Panc1 (cell line): ENCODE results near the gene VWA2. TPM values are rescaled to one million over a fixed set of nuclear protein-coding genes. Genes with fewer than 3 reads are reported as not detected.

Experiments
- ATAC-seq: fragments of 200-7000 bp; cut with Tn5 transposase; 2 replicates; pipeline ENCODE4 v1.9.1; 2020; ENCODE audit warnings: mild to moderate bottlenecking, moderate library complexity
- BruUV-seq: library from RNA; stranded (reverse); fragments of 400-500 nt; replicated peaks from 2 replicates; lab custom pipeline; 2021; lab: Mats Ljungman, UMichigan
- CTCF ChIA-PET: fragments of 300-600 bp; sonication (Branson Sonifier 250); formaldehyde crosslinking; loops from one replicate; lab custom pipeline; 2022; ENCODE audit warnings: antibody characterized with exemption; lab: Charles Lee
- POLR2A ChIA-PET: fragments of 300-600 bp; sonication (Branson Sonifier 250); formaldehyde crosslinking; loops from one replicate; lab custom pipeline; 2022; ENCODE audit warnings: antibody characterized with exemption; lab: Charles Lee
- DNase-seq: peaks from one replicate; pipeline ENCODE4 v3.0.0-alpha.2; 2010; ENCODE audit warnings: low read depth, low spot score
- H3K27ac ChIP-seq: 2 replicates; pipeline ENCODE4 v1.5.1; 2011; ENCODE audit warnings: mild to moderate bottlenecking, low read length, inconsistent platforms
- H3K27me3 ChIP-seq: fragments of 200-500 bp; sonication (Bioruptor generic); 2 replicates; pipeline ENCODE4 v1.6.0; 2014; ENCODE audit warnings: low read length, inconsistent platforms; ENCODE audit not compliant: control insufficient read depth, insufficient read depth
- H3K36me3 ChIP-seq: fragments of 200-500 bp; sonication (Bioruptor generic); 2 replicates; pipeline ENCODE4 v1.5.1; 2014; ENCODE audit warnings: inconsistent platforms, mild to moderate bottlenecking, low read length, moderate library complexity; ENCODE audit not compliant: control insufficient read depth, insufficient read depth
- H3K4me1 ChIP-seq: 2 replicates; pipeline ENCODE4 v1.5.1; 2011; ENCODE audit warnings: inconsistent platforms, mild to moderate bottlenecking, low read length, moderate library complexity; ENCODE audit not compliant: control insufficient read depth, insufficient read depth
- H3K4me3 ChIP-seq, 2 experiments: 2 replicates each; pipeline ENCODE4 v1.5.1; 2011 to 2012; ENCODE audit warnings: low read depth in 2 of 2, low read length in 2 of 2, mild to moderate bottlenecking in 2 of 2, inconsistent platforms in 1 of 2, moderate library complexity in 1 of 2
- H3K9me3 ChIP-seq: fragments of 200-500 bp; sonication (Bioruptor generic); 2 replicates; pipeline ENCODE4 v1.5.1; 2014; ENCODE audit warnings: low read depth, mild to moderate bottlenecking, inconsistent platforms, low read length, moderate library complexity; ENCODE audit not compliant: control insufficient read depth, insufficient read depth
- CTCF ChIP-seq: fragments of 450-650 bp; IDR thresholded peaks from 2 replicates; pipeline ENCODE4 v1.5.1; 2017; ENCODE audit warnings: mild to moderate bottlenecking
- POLR2AphosphoS5 ChIP-seq: IDR thresholded peaks from 2 replicates; pipeline ENCODE4 v1.6.1; 2012; ENCODE audit warnings: mild to moderate bottlenecking, low read depth, low read length, moderate library complexity
- REST ChIP-seq, 2 experiments: IDR thresholded peaks; 2 replicates each; pipeline ENCODE4 v1.6.1; 2011 to 2012; ENCODE audit warnings: low read depth in 2 of 2, control low read depth in 1 of 2, low read length in 1 of 2, mild to moderate bottlenecking in 1 of 2, moderate library complexity in 1 of 2; ENCODE audit not compliant: insufficient read depth in 1 of 2
- SIN3A ChIP-seq: IDR thresholded peaks from 2 replicates; pipeline ENCODE4 v1.6.1; 2012; ENCODE audit warnings: low read depth, mild to moderate bottlenecking, low read length, moderate library complexity, borderline replicate concordance; ENCODE audit not compliant: insufficient read depth
- TCF7L2 ChIP-seq: IDR thresholded peaks from 2 replicates; pipeline ENCODE4 v1.6.1; 2011; ENCODE audit warnings: mild to moderate bottlenecking, low read depth, low read length, inconsistent platforms
- in situ Hi-C: cut with HindIII; loops from 2 replicates; pipeline ENCODE4 v1.10.0; 2016; ENCODE audit warnings: low sequenced_read_pairs, low pct_unique_long_range_greater_than_20kb
- intact Hi-C: fragments of 100-400 bp; cut with micrococcal nuclease; formaldehyde crosslinking; loops from one replicate; pipeline ENCODE4 v1.10.0; 2022; ENCODE audit not compliant: unreplicated experiment
- total RNA-seq: library from RNA; stranded (reverse); gene quantifications from one replicate; pipeline ENCODE4 v1.2.1, GENCODE V29; 2021; ENCODE audit not compliant: unreplicated experiment

VWA2 gene
- total RNA-seq, 1 experiment from 2014 or later: 0.77 TPM

- H3K4me3 ChIP-seq: no peak overlapping the region
- no peak for TF ChIP-seq REST (IDR thresholded peaks at IDR 0.05; ENCODE audit: insufficient read depth in 1 of 2, low read depth in 2 of 2, low read length in 1 of 2)
- TF ChIP-seq POLR2AphosphoS5: no peak
- TF ChIP-seq SIN3A: no peak
- TF ChIP-seq CTCF: no peak
- no peak for TF ChIP-seq TCF7L2
- H3K27ac ChIP-seq: no peak overlapping the region
- BruUV-seq: no TSS peak
- ATAC-seq: no peak
- ChIA-PET POLR2A (no interaction called here), CTCF (interaction anchor here (0.6 to 0.7 kb wide), 2 partner anchors 91 to 157 kb away, joined by 4 to 5 read pairs; no protein-coding TSS in a partner anchor)
- DNase-seq: no peak
- peaks cover 2% of the 10 kb centered on the region; the same call in 1 of the 2 replicates for H3K36me3 ChIP-seq
- intact Hi-C loops (no loop called here), in situ Hi-C loops (no loop called here)
- H3K27me3 ChIP-seq: no peaks in the 10 kb centered on the region
- H3K4me1 ChIP-seq: peaks cover 39% of the 10 kb centered on the region
- no peaks in the 10 kb centered on the region for H3K9me3 ChIP-seq
Observed at GRCh38 chr10:114311496-114312209, 72.6 kb downstream of the VWA2 start.

GRCh38 chr10:114313139-114313538 is 74.1 kb downstream of the VWA2 start:
- CTCF ChIA-PET: no interaction called here
- no TSS peak for BruUV-seq
- intact Hi-C loops: no loop called here
- H3K27me3 ChIP-seq: no peaks in the 10 kb centered on the region
- ATAC-seq: no peak
- DNase-seq: no peak
- H3K36me3 ChIP-seq: peaks cover 2% of the 10 kb centered on the region; the same call in 1 of the 2 replicates
- peaks cover 25% of the 10 kb centered on the region for H3K4me1 ChIP-seq
- TF ChIP-seq SIN3A (no peak), CTCF (no peak), POLR2AphosphoS5 (no peak), TCF7L2 (no peak), REST (IDR thresholded peaks at IDR 0.05; ENCODE audit: insufficient read depth in 1 of 2, low read depth in 2 of 2, low read length in 1 of 2) (no peak)
- POLR2A ChIA-PET: no interaction called here
- no peaks in the 10 kb centered on the region for H3K9me3 ChIP-seq
- in situ Hi-C loops: no loop called here
- H3K27ac ChIP-seq: no peak overlapping the region
- H3K4me3 ChIP-seq: no peak overlapping the region
